Vagina (tissue), 2 donors: ENCODE data around the gene KRT222. TPM values are rescaled to one million over a fixed set of nuclear protein-coding genes. Genes with fewer than 3 reads are reported as not detected.

ENCODE experiments used
- DNase-seq, 2 donors: peaks; one replicate each; pipeline ENCODE4 v3.0.0-alpha.2; 2017; ENCODE audit errors: extremely low spot score in 2 of 2
- H3K27ac ChIP-seq: fragments of 200-600 bp; sonication (generic); one replicate; pipeline ENCODE4 v1.5.1; 2019
- H3K27me3 ChIP-seq: fragments of 200-600 bp; sonication (generic); one replicate; pipeline ENCODE4 v1.5.1; 2019
- H3K36me3 ChIP-seq, 2 donors: fragments of 200-600 bp; sonication (generic); one replicate each; pipeline ENCODE4 v1.5.1; 2017 to 2019
- H3K4me1 ChIP-seq: fragments of 200-600 bp; sonication (generic); one replicate; pipeline ENCODE4 v1.5.1; 2019
- H3K4me3 ChIP-seq, 2 donors: fragments of 200-600 bp; sonication (generic); 1 replicate in 1 of 2; 2 replicates in 1 of 2; pipeline ENCODE4 v1.5.1; 2016 to 2019
- H3K9me3 ChIP-seq: fragments of 200-600 bp; sonication (generic); one replicate; pipeline ENCODE4 v1.5.1; 2019
- CTCF ChIP-seq, 3 experiments: fragments of 450-650 bp in 2 of 3; fragments of 200-600 bp in 1 of 3; sonication (generic) in 1 of 3; IDR thresholded peaks; one replicate each; pipeline ENCODE4 v1.5.1; 2017 to 2019; ENCODE audit warnings: antibody characterized with exemption in 3 of 3, mild to moderate bottlenecking in 2 of 3, moderate library complexity in 2 of 3
- POLR2A ChIP-seq, 2 donors: fragments of 450-650 bp; IDR thresholded peaks; one replicate each; pipeline ENCODE4 v1.6.1; 2017; ENCODE audit warnings: antibody characterized with exemption in 2 of 2, mild to moderate bottlenecking in 2 of 2, moderate library complexity in 2 of 2
- POLR2AphosphoS5 ChIP-seq, 2 donors: sonication (generic); formaldehyde crosslinking; IDR thresholded peaks; one replicate each; pipeline ENCODE4 v1.9.0; 2017; ENCODE audit warnings: antibody characterized with exemption in 2 of 2, mild to moderate bottlenecking in 2 of 2, low read depth in 1 of 2; ENCODE audit not compliant: insufficient read depth in 1 of 2
- intact Hi-C: fragments of 100-400 bp; cut with DNase I; formaldehyde crosslinking; loops from one replicate; pipeline ENCODE4 v1.15.1; 2023
- total RNA-seq: library from RNA; depleted of rRNA; stranded (reverse); fragments of >200 nt; gene quantifications from one replicate; pipeline ENCODE4 v1.2.3, GENCODE V29; 2016

Gene KRT222
- total RNA-seq, 1 donor from 2014 or later: not detected

- intact Hi-C loops: no loop called here
- Histone ChIP-seq H3K27ac (no peak overlapping the region), H3K9me3 (no peaks in the 10 kb centered on the region), H3K36me3 (no peaks in the 10 kb centered on the region), H3K4me3 (no peak overlapping the region), H3K27me3 (no peaks in the 10 kb centered on the region), H3K4me1 (no peaks in the 10 kb centered on the region)
- no peak for DNase-seq
- no peak for TF ChIP-seq POLR2A (IDR thresholded peaks at IDR 0.05)
- no peak for TF ChIP-seq POLR2AphosphoS5 (IDR thresholded peaks at IDR 0.05; ENCODE audit: insufficient read depth in 1 of 2, low read depth in 1 of 2)
- no peak for TF ChIP-seq CTCF (IDR thresholded peaks at IDR 0.05)
Measured at GRCh38 chr17:40679523-40679907, 14.5 kb upstream of the KRT222 start.

- Histone ChIP-seq H3K4me1 (no peaks in the 10 kb centered on the region), H3K4me3 (no peak overlapping the region), H3K27me3 (no peaks in the 10 kb centered on the region), H3K36me3 (no peaks in the 10 kb centered on the region), H3K27ac (no peak overlapping the region), H3K9me3 (no peaks in the 10 kb centered on the region)
- intact Hi-C loops: no loop called here
- TF ChIP-seq POLR2A (IDR thresholded peaks at IDR 0.05) (no peak), CTCF (IDR thresholded peaks at IDR 0.05) (no peak), POLR2AphosphoS5 (IDR thresholded peaks at IDR 0.05; ENCODE audit: insufficient read depth in 1 of 2, low read depth in 1 of 2) (no peak)
- no peak for DNase-seq
Measured at GRCh38 chr17:40678902-40679522, 14.0 kb upstream of the KRT222 start.

- no peak overlapping the region for H3K27ac ChIP-seq
- no peaks in the 10 kb centered on the region for H3K27me3 ChIP-seq
- no peaks in the 10 kb centered on the region for H3K9me3 ChIP-seq
- H3K4me3 ChIP-seq: no peak overlapping the region
- no peaks in the 10 kb centered on the region for H3K4me1 ChIP-seq
- intact Hi-C loops: no loop called here
- H3K36me3 ChIP-seq: no peaks in the 10 kb centered on the region
- TF ChIP-seq CTCF (IDR thresholded peaks at IDR 0.05) (no peak), POLR2A (IDR thresholded peaks at IDR 0.05) (no peak)
- no peak for DNase-seq
Measured at GRCh38 chr17:40675905-40676304, 10.9 kb upstream of the KRT222 start.

GRCh38 chr17:40672654-40673053 lies 7.7 kb upstream of the KRT222 start:
- H3K27me3 ChIP-seq: no peaks in the 10 kb centered on the region
- intact Hi-C loops: no loop called here
- H3K9me3 ChIP-seq: no peaks in the 10 kb centered on the region
- H3K27ac ChIP-seq: no peak overlapping the region
- TF ChIP-seq CTCF (IDR thresholded peaks at IDR 0.05): no peak
- no peak for TF ChIP-seq POLR2AphosphoS5 (IDR thresholded peaks at IDR 0.05; ENCODE audit: insufficient read depth in 1 of 2, low read depth in 1 of 2)
- no peak for TF ChIP-seq POLR2A (IDR thresholded peaks at IDR 0.05)
- no peaks in the 10 kb centered on the region for H3K4me1 ChIP-seq
- no peak overlapping the region for H3K4me3 ChIP-seq
- H3K36me3 ChIP-seq: no peaks in the 10 kb centered on the region
- no peak for DNase-seq

- DNase-seq: no peak
- no peaks in the 10 kb centered on the region for H3K27me3 ChIP-seq
Measured at GRCh38 chr17:40671282-40671681, 6.3 kb upstream of the KRT222 start.

More at GRCh38 chr17:40671282-40671681, 6.3 kb upstream of the KRT222 start:
- TF ChIP-seq POLR2A (IDR thresholded peaks at IDR 0.05) (no peak), POLR2AphosphoS5 (IDR thresholded peaks at IDR 0.05; ENCODE audit: insufficient read depth in 1 of 2, low read depth in 1 of 2) (no peak), CTCF (IDR thresholded peaks at IDR 0.05) (no peak)
- intact Hi-C loops: no loop called here
- no peaks in the 10 kb centered on the region for H3K36me3 ChIP-seq
- H3K9me3 ChIP-seq: no peaks in the 10 kb centered on the region
- H3K4me1 ChIP-seq: no peaks in the 10 kb centered on the region
- H3K27ac ChIP-seq: no peak overlapping the region
- H3K4me3 ChIP-seq: no peak overlapping the region
